H1 (cell line): ENCODE results near the gene KRTAP5-6.

Experiments used
- SP1 ChIP-seq: IDR thresholded peaks from 2 replicates; pipeline ENCODE4 v1.6.1; 2011; ENCODE audit warnings: low read depth, low read length
- TF ChIP-seq, protein P1 (sequence below): IDR thresholded peaks from 2 replicates; pipeline ENCODE4 v1.6.1; 2011; ENCODE audit warnings: low read depth, mild to moderate bottlenecking, low read length; ENCODE audit not compliant: insufficient read depth

DNA sequence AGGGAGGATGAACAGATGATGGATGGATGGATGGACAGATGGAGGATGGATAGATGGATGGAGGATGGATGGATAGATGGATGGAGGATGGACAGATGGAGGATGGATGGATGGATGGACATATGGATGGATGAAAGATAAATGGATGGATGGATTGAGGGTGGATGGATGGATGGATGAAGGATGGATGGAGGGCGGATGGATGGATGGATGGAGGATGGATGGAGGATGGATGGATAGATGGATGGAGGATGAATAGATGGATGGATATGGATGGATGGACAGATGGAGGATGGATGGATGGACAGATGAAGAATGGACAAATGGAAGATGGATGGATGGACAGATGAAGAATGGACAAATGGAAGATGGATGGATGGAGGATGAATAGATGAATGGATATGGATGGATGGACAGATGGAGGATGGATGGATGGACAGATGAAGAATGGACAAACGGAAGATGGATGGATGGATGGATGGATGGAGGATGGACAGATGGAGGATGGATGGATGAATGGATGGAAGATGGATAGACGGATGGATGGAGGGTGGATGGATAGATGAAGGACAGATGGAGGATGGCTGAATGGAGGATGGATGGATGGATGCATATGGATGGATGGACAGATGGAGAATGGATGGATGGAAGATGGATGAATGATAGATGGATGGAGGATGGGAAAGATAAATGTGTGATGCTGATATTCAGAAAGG lies 46.0 kb downstream of the KRTAP5-6 start:
- no peak for TF ChIP-seq SP1
- TF ChIP-seq, protein P1, sequence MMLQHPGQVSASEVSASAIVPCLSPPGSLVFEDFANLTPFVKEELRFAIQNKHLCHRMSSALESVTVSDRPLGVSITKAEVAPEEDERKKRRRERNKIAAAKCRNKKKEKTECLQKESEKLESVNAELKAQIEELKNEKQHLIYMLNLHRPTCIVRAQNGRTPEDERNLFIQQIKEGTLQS = no peak
